Measurements from ENCODE around the gene FAM229A. TPM values are rescaled to one million over a fixed set of nuclear protein-coding genes. Genes with fewer than 3 reads are reported as not detected.
"Not testable (repeated sequence)": the region's sequence is repeated elsewhere in the genome, so short reads cannot be mapped to it uniquely, and the experiment has no call there.

Gene FAM229A
- polyA plus RNA-seq, 3 donors from 2014 or later: 0.09 to 0.17 TPM; not detected in 1

DNA sequence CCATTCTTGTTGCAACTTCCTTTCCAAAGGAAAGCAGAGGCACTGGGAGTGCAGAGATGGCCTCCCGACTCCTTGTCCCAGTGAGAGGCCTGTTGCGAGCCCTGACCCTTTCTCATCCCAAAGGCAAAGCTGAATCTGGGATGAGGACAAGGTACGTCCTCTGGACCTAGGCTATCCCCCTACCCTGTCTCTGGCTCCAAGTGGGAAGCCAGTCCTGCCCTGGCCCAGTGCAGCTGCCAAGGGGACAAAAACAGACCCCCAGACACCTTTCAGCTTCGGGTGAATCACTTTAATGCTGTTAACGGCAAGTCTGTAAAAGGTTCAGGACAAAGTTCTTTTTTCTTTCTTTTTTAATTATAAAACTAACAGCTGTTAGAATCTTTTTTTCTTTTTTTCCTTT, 2.6 kb upstream of the FAM229A start:
- no peak overlapping the region for H3K4me3 Mint-ChIP-seq
- DNase-seq: no peak
- H3K36me3 Mint-ChIP-seq: peaks cover 8 to 36% (median 17%) of the 10 kb centered on the region in 3 donors
- no peak overlapping the region for H3K27ac Mint-ChIP-seq
- H3K4me1 Mint-ChIP-seq: peaks cover 16 to 19% of the 10 kb centered on the region in 2 donors
- no peaks in the 10 kb centered on the region for H3K9me3 Mint-ChIP-seq
- peaks cover 1 to 5% (median 4%) of the 10 kb centered on the region in 3 donors for H3K27me3 Mint-ChIP-seq (ENCODE audit: low read depth in 3 of 3)

GRCh38 chr1:32363713-32364112, 1.4 kb upstream of the FAM229A start:
- Mint-ChIP-seq H3K36me3 (peaks cover 8 to 29% (median 13%) of the 10 kb centered on the region in 3 donors), H3K27me3 (ENCODE audit: low read depth in 3 of 3) (peaks cover 1 to 7% (median 5%) of the 10 kb centered on the region in 3 donors), H3K27ac (no peak overlapping the region), H3K4me3 (peak overlapping the region in 1 of 5 donors; percentile 21), H3K4me1 (peaks cover 23 to 26% of the 10 kb centered on the region in 2 donors), H3K9me3 (no peaks in the 10 kb centered on the region)
- no peak for DNase-seq

- Mint-ChIP-seq H3K36me3 (peaks cover 8 to 22% (median 13%) of the 10 kb centered on the region in 3 donors), H3K4me1 (peaks cover 23 to 26% of the 10 kb centered on the region in 2 donors), H3K4me3 (peak overlapping the region in 4 of 5 donors; percentile 26 to 58 (median 44)), H3K27ac (peak overlapping the region in 1 of 6 donors; percentile 11), H3K9me3 (no peaks in the 10 kb centered on the region), H3K27me3 (ENCODE audit: low read depth in 3 of 3) (peaks cover 1 to 7% (median 5%) of the 10 kb centered on the region in 3 donors)
- peak; percentile 22 to 24 (median 22) for DNase-seq
These were observed 411 bp downstream of the FAM229A start for GRCh38 chr1:32361674-32362473.

DNA sequence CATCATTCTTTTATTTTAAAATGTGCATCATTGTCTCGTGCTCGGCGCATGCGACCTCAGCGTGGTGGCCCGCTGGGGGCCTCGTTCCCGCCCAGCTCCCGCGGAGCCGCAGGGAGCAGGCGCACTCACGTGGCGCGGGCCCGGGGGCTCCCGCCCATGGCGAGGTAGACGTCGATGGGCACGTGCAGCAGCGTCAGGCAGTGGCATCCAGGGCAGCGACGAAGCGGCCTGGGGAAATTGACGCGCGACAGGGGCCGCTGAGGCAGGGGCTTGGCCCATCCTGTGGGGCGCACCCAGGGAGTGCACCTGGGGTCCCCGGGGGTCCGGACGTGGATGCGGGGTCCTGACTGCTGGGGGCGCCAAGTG, 994 bp downstream of the FAM229A start:
- H3K4me1 Mint-ChIP-seq: peaks cover 23 to 26% of the 10 kb centered on the region in 2 donors
- peaks cover 1 to 7% (median 5%) of the 10 kb centered on the region in 3 donors for H3K27me3 Mint-ChIP-seq (ENCODE audit: low read depth in 3 of 3)
- H3K4me3 Mint-ChIP-seq: no peak overlapping the region
- peaks cover 8 to 26% (median 13%) of the 10 kb centered on the region in 3 donors for H3K36me3 Mint-ChIP-seq
- no peaks in the 10 kb centered on the region for H3K9me3 Mint-ChIP-seq
- H3K27ac Mint-ChIP-seq: no peak overlapping the region
- no peak for DNase-seq

DNA sequence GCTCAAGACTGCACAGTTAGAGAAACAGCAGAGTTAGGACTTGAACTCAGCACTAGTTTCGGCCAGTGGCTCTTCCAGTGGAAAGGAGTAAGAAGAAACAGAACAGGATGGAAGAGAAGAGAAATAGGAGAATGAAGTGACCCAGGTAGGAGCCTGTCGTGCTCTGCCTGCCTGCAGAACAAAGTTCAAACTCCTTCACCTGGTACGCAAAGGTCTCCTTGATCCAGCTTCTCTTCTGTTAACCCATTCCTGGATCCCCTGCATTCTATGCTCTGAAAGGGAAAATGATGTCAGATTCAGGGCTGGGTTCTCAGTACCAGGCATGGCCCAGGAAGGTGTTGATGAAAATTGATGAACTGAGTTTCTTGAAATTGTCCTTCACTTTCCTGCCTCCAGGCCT, 3.9 kb downstream of the FAM229A start:
- H3K36me3 Mint-ChIP-seq: peaks cover 7 to 10% (median 9%) of the 10 kb centered on the region in 3 donors
- H3K4me1 Mint-ChIP-seq: peaks cover 29 to 32% of the 10 kb centered on the region in 2 donors
- peaks cover 5 to 7% (median 5%) of the 10 kb centered on the region in 3 donors for H3K27me3 Mint-ChIP-seq (ENCODE audit: low read depth in 3 of 3)
- no peak for DNase-seq
- peak overlapping the region in 1 of 6 donors; percentile 75 for H3K27ac Mint-ChIP-seq
- no peaks in the 10 kb centered on the region for H3K9me3 Mint-ChIP-seq
- H3K4me3 Mint-ChIP-seq: no peak overlapping the region

DNA sequence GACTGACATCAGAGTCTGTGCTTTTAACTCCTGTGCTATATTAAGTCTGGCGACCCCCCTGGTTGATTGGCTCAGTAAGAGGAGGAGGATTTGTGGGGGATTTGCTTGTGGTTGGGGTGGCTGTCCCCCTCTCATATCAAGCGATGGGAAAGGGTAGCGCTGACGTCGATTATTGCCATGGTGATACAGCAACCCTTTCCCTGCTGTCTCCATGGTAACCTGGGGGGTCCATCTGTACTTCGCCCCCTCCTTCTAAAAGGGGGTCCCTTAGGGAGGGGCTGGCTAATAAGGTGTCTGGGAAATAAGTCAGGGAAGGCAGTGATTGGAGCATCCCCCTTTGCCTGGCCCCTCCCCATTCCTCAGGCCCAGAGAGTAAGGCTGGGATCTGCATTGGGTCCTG, 4.7 kb downstream of the FAM229A start:
- DNase-seq: no peak
- Mint-ChIP-seq H3K4me3 (no peak overlapping the region), H3K4me1 (peaks cover 30 to 36% of the 10 kb centered on the region in 2 donors), H3K27me3 (ENCODE audit: low read depth in 3 of 3) (peaks cover 5 to 7% (median 5%) of the 10 kb centered on the region in 3 donors), H3K9me3 (no peaks in the 10 kb centered on the region), H3K27ac (peak overlapping the region in 1 of 6 donors; percentile 7), H3K36me3 (peaks cover 3 to 4% (median 3%) of the 10 kb centered on the region in 3 donors)

- Mint-ChIP-seq H3K4me1 (peaks cover 30 to 31% of the 10 kb centered on the region in 2 donors), H3K4me3 (no peak overlapping the region), H3K27ac (peak overlapping the region in 1 of 6 donors; percentile 53), H3K27me3 (ENCODE audit: low read depth in 3 of 3) (peaks cover 4 to 7% (median 6%) of the 10 kb centered on the region in 3 donors), H3K9me3 (no peaks in the 10 kb centered on the region), H3K36me3 (peaks cover 3 to 4% (median 3%) of the 10 kb centered on the region in 3 donors)
- DNase-seq: no peak
These were observed 5.8 kb downstream of the FAM229A start for GRCh38 chr1:32356478-32356877.

- not testable (repeated sequence) for H3K27ac Mint-ChIP-seq, H3K4me3 Mint-ChIP-seq, DNase-seq, H3K36me3 Mint-ChIP-seq, H3K9me3 Mint-ChIP-seq
- Mint-ChIP-seq H3K4me1 (peaks cover 31% of the 10 kb centered on the region in 2 donors), H3K27me3 (ENCODE audit: low read depth in 3 of 3) (peaks cover 6 to 10% (median 7%) of the 10 kb centered on the region in 3 donors)
These were observed 6.5 kb downstream of the FAM229A start for GRCh38 chr1:32355778-32356177.

- H3K36me3 Mint-ChIP-seq: peaks cover 0 to 4% (median 0%) of the 10 kb centered on the region in 3 donors
- H3K4me1 Mint-ChIP-seq: peaks cover 33 to 34% of the 10 kb centered on the region in 2 donors
- H3K27ac Mint-ChIP-seq: peak overlapping the region; percentile 5 to 73 (median 43)
These were observed 8.3 kb downstream of the FAM229A start for GRCh38 chr1:32353886-32354570.

GRCh38 chr1:32353431-32353830, 8.9 kb downstream of the FAM229A start:
- Mint-ChIP-seq H3K27ac (peak overlapping the region; percentile 34 to 73 (median 56)), H3K9me3 (no peaks in the 10 kb centered on the region), H3K36me3 (peaks cover 0 to 4% (median 0%) of the 10 kb centered on the region in 3 donors), H3K4me1 (peaks cover 39 to 40% of the 10 kb centered on the region in 2 donors), H3K4me3 (peak overlapping the region; percentile 41 to 90 (median 57)), H3K27me3 (ENCODE audit: low read depth in 3 of 3) (peaks cover 2 to 11% (median 5%) of the 10 kb centered on the region in 3 donors)
- no peak for DNase-seq

More at GRCh38 chr1:32353886-32354570, 8.3 kb downstream of the FAM229A start:
- Mint-ChIP-seq H3K4me3 (peak overlapping the region in 4 of 5 donors; percentile 22 to 74 (median 46)), H3K9me3 (no peaks in the 10 kb centered on the region), H3K27me3 (ENCODE audit: low read depth in 3 of 3) (peaks cover 2 to 11% (median 5%) of the 10 kb centered on the region in 3 donors)
- no peak for DNase-seq

- Mint-ChIP-seq H3K9me3 (no peaks in the 10 kb centered on the region), H3K4me1 (peaks cover 44 to 45% of the 10 kb centered on the region in 2 donors), H3K4me3 (peak overlapping the region; percentile 48 to 90 (median 79)), H3K27me3 (ENCODE audit: low read depth in 3 of 3) (peaks cover 2 to 13% (median 5%) of the 10 kb centered on the region in 3 donors), H3K27ac (peak overlapping the region in 5 of 6 donors; percentile 62 to 91 (median 73)), H3K36me3 (peaks cover 0 to 4% (median 0%) of the 10 kb centered on the region in 3 donors)
- no peak for DNase-seq
These were observed 9.4 kb downstream of the FAM229A start for GRCh38 chr1:32352831-32353383.

- Mint-ChIP-seq H3K9me3 (no peaks in the 10 kb centered on the region), H3K36me3 (peaks cover 0 to 4% (median 0%) of the 10 kb centered on the region in 3 donors), H3K4me3 (peak overlapping the region; percentile 79 to 90 (median 86)), H3K27me3 (ENCODE audit: low read depth in 3 of 3) (peaks cover 2 to 13% (median 5%) of the 10 kb centered on the region in 3 donors), H3K27ac (peak overlapping the region in 5 of 6 donors; percentile 43 to 91 (median 74)), H3K4me1 (peaks cover 44 to 46% of the 10 kb centered on the region in 2 donors)
- peak in 1 of 3 donors; percentile 7 for DNase-seq
These were observed 10.0 kb downstream of the FAM229A start for GRCh38 chr1:32352239-32352745.

Measured in immature natural killer cell (primary cell).